Stimulated activated CD8-positive, alpha-beta memory T cell treated with anti-CD3 and anti-CD28 coated beads, Interleukin-7, amount 100 ng/mL, for 4 hours (primary cell): ENCODE measurements around the gene GORAB.

ENCODE experiments used
- DNase-seq, 2 donors: peaks; one replicate each; pipeline ENCODE4 v3.0.0-alpha.2; 2020; ENCODE audit warnings: low read depth in 2 of 2

GORAB gene

DNA sequence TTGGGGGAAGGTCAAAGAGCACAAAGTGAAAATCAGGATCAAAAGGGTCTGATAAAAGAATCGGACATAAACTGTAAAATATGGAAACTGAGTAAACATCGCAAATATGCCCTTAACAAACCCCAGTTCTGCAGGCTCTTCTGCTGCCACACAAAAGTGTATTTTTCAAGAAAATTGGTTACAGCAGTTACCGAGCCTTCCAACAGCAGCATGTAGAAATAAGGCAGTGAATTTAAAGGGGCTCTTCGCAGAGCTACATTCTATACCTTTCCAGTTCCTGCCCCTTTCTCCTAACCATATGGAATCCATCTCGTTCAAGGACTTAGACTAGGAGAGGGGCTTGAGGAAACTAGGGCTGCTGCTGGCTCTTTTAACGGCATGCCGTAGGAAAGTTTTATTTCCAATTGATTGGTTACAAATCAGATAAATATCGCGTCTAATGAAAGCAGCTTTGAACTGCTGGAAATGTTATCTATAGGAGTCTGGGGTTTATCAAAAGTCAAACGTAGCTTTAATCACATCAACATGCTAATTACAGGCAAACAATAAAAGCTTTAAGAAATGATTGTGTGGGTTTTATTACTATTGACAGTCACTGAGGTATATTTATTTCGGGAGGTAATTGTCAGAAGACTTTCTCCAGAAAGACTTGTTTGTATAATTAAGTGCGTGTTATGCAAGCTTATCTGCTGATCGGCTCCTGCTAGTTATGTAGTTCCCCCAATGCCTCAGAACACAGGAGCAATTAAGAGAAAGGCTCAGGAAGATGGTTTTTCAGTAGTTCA, 59.1 kb downstream of the GORAB start:
- DNase-seq, result no peak

DNA sequence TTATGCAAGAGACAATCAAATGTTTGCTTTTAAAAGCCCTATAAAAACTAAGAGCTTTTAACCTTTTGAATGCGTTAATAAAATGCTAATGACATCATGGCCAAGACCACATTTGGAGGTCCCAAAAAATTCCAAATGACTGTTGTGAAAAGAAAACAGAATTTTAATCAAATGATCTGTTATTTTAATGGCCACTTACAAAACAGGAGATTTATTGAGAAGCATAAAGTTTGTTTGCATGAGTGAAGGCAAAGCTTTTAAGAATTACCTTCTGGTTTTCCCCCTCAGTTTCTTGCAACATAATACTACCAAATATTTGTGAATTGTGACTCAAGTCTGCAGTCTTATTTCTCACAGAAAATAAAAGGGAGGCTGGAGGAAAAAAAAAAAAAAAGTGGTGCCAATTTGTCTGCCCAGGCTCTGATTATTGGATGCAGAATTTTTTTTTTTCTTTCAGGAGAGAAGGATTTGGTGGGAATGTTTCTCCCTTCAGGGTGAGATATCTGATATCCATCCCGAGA, 60.7 kb downstream of the GORAB start:
- no peak for DNase-seq

DNA sequence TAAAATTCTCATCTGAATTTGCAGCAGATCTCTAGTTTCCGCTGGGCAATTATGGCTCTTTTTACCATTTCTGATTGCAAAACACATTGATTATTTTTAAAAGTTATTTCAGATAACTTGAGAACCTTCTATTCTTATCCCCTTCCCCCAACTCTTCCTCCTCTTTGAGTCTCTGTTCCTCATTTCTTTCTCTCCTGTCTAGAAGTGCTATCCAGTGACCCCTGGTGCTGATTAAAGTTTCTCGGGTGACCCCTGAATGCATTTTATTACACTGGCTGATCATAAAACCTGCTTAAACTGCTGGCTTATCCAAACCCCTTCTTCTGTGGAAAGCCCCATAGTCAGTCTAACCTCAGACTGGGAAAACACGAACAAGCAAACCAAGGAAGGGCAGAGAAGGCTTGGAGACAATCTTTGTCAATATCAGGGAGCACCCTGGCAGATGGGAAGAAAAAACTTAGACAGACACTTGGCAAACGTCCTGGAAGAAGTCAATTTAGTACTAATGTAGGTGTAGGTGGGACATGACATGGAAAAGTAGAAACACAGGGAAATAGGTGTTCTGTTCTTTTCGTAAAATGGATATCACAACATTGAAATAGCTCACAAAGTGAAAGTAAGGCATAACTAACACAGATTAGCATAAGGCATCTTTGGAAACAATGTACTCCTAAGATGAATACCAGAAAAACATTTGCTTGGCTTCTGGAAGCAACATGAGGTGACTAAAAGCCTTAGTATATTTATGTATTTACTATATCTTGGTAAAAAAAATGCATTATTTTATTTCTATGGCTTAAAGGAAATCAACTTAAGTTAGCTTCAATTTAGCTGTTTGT, 61.4 kb downstream of the GORAB start:
- no peak for DNase-seq

DNA sequence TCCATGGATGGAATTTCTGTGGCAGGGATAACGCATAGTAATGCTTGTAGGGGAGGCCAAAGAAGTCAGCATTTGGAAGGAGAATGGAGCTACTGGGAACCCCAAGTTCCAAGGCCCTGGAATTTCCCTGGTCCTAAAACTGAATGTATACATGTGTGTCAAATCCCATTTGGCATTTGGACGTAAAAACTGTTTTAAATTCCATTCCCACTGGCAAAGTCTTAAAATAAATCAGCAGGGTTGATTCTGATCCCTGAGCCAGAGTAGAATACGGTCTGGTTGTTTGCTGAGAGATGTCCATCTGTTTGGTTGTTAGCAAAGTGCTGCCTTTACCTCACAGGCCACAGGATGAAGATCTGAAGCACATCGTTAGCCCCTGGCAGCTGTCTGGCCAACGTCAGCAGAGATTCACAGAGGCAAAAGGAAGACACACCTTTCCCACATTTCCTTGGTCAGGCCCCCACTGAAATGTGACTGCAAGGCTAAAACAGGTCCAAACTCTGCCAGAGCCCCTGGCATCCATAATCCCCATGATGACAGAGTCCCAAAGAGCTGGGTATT, 62.2 kb downstream of the GORAB start:
- DNase-seq, result no peak

DNA sequence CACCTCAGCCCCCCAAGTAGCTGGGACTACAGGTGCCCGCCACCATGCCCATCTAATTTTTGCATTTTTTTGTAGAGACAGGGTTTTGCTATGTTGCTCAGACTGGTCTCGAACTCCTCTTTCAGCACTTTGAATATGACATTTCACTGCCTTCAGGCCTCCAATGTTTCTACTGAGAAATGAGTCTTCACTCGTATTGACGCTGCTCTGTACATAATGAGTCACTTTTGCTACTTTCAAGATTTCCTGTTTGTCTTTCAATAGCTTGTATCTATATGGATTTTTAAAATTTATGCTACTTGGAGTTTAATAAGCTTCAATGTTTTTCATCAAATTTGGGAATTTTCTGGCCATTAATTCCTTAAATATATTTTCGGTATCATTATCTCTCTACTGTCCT, 64.7 kb downstream of the GORAB start:
- DNase-seq, result no peak

DNA sequence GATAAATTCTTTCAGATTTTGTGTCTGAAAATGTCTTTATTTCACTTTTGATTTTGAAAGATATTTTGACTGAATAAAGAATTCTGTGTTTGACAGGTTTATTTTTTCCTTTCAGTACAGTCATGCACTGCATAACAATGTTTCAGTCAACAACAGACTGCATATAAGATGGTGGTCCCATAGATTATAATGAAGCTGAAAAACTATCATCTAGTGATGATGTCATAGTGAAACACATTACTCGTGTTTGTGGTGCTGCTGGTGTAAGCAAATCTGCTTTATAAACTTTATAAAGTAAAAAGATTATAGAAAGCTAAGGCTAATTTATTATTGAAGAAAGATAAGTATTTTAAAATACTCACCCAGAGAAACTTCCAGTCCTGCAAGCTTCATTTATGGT, 66.7 kb downstream of the GORAB start:
- DNase-seq, result no peak

DNA sequence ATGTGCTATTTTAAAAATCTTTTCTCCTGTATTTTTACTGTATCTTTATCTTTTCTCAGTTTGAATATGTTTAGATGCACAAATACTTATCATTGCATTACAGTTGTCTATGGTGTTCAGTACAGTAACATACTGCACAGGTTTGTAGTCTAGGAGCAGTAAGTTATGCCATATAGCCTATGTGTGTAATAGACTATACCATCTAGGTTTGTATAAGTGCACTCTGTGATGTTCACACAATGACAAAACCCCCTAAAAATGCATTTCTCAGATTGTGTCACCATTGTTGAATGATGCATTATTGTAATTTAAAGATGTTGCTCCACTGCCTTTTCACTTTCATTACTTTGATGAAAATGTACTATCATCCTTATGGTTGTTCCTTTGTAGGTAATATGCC, 67.1 kb downstream of the GORAB start:
- DNase-seq, result no peak

DNA sequence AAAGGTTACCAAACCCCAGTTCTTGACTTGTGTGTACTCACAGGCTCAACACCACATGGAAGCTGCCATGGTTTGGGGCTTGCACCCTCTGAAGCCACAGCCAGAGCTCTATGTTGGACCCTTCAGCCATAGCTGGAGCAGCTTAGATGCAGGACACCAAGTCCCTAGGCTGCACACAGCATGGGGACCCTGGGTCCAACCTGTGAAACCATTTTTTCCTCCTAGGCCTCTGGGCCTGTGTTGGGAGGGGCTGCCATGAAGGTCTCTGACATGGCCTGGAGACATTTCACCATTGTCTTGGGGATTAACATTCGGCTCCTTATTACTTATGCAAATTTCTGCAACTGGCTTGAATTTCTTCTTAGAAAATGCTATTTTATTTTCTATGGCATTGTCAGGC, 69.9 kb downstream of the GORAB start:
- no peak for DNase-seq
